Activated CD8-positive, alpha-beta memory T cell treated with anti-CD3 and anti-CD28 coated beads for 1 hour (primary cell): Measurements from ENCODE around the gene DUSP2.

Experiments
- DNase-seq, 2 donors: peaks; one replicate each; pipeline ENCODE4 v3.0.0-alpha.2; 2020; ENCODE audit warnings: low read depth in 1 of 2; ENCODE audit errors: extremely low read depth in 1 of 2

DUSP2 gene

GRCh38 chr2:96135171-96135570 lies 10.1 kb downstream of the DUSP2 start:
- no peak for DNase-seq

DNA sequence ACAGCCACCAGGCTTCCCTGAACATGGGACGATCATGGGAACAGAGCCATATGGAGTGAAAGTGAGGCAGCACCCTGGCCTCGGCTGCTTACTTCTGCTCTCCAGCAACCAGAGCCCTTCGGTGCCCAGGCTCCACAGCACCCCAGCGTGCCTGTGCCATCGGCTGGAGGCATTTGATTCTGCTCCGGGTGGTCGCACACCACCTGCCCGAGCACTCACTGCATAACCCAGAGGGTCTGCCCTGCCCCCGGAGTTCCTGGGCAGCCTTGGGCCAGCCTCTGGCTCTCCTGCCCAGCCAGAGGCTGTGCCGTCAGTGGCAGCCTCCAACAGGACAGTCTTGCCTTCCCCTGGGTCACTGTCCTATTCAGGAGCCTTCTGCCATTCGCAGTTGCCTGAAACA lies 10.8 kb downstream of the DUSP2 start:
- no peak for DNase-seq

DNA sequence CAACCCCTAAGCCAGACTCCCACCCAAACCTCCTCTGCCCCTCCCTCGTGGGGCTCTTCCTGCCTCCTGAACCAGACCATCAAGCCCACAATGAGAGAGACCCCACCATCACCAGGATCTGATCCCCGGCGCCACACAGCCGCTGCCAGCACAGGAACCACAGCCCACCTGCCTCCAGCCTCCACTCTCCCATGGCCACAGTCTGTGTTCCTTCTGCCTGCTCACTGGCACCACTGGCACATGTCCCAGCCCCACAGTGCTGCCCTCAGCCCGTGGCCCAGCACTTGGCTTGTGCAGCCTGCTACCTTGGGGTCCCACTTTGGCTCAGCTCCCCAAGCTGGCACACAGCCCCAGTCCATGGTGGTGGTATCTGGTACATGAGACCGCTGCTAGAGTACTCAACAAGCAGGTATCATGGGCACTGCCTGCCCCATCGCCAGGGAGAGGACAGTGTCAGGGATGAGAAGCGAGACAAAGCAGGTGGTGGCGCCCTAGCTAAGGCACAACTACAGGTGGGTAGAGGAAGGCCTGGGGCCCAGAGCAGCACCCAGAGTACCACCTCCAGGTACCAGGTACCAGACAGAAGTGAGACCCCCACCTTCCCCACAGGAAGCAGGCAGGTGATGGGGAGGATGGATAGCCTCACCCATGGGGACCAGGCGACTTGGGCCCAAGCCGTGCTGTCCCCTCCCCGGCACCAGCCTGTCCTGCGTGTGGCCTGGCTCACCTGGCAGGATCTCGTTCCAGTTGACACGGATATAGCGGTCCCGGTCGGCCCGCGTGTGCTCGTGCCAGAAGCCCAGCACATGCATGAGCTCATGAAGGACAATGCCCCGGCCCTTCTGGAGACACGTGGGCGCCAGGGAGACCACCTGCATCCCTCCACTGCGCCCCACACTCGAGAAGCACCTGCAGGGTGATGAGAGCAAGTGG lies 13.2 kb downstream of the DUSP2 start:
- DNase-seq = no peak

- DNase-seq = no peak
Measured at GRCh38 chr2:96131152-96131812, 14.0 kb downstream of the DUSP2 start.

DNA sequence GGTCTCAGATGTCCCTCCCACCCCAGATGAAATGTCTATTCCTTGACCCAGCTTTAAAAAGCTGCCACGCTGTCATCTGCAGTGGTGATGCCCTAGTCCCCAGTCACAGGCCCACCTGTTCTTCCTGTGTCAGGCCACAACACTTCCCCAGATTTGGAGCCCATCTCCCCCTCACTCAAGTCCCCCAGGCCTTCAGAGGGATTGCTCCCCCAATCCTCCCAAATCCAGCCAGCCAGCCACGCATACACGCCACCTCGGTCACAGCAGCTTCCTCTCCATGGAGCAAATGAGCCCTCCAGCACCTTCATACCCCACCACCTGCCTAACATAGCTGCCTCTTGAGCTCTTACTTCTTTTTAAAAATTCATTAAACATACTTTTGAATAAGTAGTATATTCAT lies 14.8 kb downstream of the DUSP2 start:
- DNase-seq = no peak

- no peak for DNase-seq
Measured at GRCh38 chr2:96129528-96130120, 15.6 kb downstream of the DUSP2 start.

DNA sequence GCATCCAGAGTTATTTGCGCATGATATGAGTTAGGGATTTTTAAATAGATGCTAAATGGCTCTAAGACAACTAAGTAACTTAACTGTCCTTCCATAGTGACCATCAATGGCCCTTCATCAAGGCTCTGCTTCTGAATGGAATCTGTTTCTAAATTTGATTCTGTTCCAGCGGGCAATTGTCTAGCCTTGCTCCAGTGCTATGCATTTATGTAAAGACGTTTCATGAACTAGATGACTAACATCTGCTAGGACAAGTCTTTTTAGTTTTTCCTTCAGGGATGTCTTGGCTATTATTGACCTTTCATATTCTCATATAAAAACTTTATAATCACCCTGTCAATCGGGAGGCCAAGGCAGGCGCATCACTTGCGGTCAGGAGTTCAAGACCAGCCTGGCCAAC lies 16.8 kb downstream of the DUSP2 start:
- DNase-seq = no peak

DNA sequence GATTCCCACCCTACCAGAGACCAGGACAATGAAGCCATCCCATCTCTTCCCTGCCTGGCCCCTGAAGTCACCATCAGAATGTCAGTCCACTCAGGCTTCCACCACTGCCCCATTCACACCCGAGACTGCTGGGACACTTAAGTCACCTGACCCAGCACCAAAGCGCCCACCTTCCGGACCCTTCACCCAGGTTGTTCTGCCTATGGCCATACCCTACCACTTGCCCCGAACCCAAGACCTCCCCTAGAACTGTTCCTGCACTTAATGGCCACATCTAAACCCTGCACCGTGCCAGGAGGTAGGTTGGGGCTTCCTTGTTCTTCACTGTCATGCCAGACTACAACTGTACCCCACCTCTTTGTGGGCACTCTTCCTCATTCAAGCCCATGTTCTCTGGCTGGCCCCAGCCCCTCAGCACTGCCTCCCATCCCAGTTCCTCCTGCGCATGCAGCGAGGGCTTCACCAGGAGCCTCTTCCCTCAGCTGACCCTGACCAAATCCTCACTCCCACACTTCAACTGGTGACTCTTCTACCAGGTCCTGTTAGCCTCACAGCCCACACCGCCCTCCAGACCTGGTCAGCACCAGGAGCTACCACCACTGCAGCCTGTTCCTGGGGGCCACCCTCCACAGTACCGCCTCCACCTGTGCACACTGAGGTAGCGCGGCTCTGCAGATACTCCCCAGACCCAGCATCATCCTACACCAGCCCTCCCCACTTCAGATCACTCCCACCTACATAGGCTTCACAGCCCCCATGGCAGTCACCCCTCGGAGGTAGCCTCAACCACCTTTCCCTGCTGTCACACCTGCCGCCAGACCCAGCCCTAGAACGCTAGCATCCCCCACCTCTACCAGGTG lies 20.6 kb downstream of the DUSP2 start:
- DNase-seq = no peak

GRCh38 chr2:96123936-96124335 lies 21.3 kb downstream of the DUSP2 start:
- DNase-seq = no peak

DNA sequence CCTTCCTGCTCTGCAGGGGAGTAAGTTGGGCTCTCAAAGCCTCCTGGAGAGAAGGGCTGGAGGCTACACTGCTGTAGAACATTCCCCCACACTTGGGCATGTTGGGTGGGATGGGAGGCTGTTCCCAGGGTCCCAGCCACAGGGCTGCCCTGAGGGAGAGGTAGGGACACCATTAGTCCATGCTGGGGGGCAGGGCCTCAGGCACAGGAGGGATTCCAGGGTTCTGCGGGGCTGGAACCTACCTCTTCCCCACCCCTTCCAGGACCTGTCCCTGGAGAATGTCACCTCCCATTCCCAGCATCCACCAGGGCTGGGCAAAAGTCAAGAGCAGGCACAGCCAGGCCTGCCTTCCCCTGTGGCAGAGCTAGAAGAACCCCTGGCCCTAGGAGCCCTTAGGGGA lies 21.9 kb downstream of the DUSP2 start:
- DNase-seq = no peak

DNA sequence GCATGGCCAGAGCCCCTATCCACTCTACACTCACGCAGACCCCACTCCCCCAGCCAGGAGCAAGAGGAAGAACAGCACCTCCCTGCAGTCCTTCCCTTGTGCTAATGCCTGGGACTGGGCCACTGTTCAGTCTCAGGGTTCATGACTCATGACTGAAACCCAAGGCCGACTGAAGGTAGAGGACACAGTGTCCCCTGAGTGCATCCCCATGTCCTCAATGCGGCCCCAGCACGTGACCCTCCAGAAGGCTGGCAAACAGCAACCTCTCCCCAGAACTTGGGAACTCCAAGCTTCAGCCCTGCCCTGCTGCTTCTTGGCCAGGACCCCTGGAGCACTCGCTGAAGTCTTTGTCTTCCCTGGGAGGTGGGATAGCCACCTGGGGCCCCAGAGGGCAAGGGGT lies 22.8 kb downstream of the DUSP2 start:
- DNase-seq = no peak

GRCh38 chr2:96121414-96121813 lies 23.8 kb downstream of the DUSP2 start:
- no peak for DNase-seq

GRCh38 chr2:96120991-96121390 lies 24.2 kb downstream of the DUSP2 start:
- no peak for DNase-seq

DNA sequence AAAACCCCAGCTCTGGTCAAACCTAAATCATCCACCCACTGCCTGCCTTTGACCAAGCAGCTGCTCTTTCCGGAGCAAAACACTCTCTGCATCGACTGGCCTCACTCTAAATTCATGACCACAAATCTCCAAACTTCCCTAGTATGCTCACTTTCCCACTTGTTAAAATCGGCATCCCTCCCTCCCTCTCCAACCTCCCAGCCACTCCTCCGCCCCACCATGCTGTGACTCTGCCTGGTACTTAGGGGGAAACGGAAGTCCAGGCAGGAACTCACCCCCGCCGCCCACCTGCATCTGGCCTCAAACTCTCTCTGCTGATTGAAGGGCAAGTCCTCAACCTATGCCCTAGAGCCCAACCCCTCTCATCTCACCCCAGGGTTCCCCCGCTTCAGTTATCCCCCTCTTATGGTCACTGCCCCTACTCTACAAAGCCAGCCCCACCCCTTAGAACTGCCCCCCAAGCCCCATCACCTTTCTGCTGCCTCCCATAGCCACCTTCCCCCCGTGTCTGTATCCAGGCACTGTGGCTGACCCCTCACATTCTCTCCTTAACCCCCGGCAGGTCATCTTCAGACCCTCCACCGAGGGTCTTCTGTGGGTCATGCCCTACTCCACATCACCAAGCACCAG lies 25.0 kb downstream of the DUSP2 start:
- no peak for DNase-seq

DNA sequence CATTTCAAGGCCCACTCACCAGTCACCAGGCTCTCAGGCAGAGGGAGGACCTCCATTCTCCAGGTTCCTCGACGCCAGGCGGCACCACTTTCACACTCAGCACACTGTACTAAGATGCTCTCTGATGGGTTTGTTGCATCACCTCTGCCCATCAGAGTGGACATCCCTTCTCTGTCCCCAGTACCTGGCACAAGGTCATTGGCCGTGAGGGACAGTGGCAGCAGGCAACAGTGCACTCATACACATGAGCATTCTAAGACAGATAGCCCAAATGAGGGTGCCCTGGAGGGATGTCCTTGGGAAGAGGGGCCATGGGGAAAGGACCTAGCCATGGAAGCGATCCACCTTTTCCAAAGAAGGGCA lies 25.9 kb downstream of the DUSP2 start:
- DNase-seq = no peak

GRCh38 chr2:96118698-96119388 lies 26.4 kb downstream of the DUSP2 start:
- DNase-seq = no peak

- no peak for DNase-seq
Measured at GRCh38 chr2:96117701-96118588, 27.3 kb downstream of the DUSP2 start.

- DNase-seq = peak in 1 of 2 donors; percentile 54
Measured at GRCh38 chr2:96116879-96117533, 28.2 kb downstream of the DUSP2 start.
